Lower lobe of right lung (tissue), 2 donors: Measurements from ENCODE around the gene MYBPH. TPM values are rescaled to one million over a fixed set of nuclear protein-coding genes. Genes with fewer than 3 reads are reported as not detected.

Experiments used
- ATAC-seq, 2 donors: fragments of 200-7000 bp; cut with Tn5 transposase; one replicate each; pipeline ENCODE4 v1.9.1; 2020 to 2022; ENCODE audit warnings: mild to moderate bottlenecking in 2 of 2, moderate library complexity in 2 of 2
- DNase-seq: peaks from one replicate; pipeline ENCODE4 v3.0.0-alpha.2; 2020
- H3K27ac ChIP-seq: fragments of 200-600 bp; one replicate; pipeline ENCODE4 v1.8.0; 2022
- H3K27me3 ChIP-seq: fragments of 200-600 bp; one replicate; pipeline ENCODE4 v1.8.0; 2022; ENCODE audit warnings: low read depth
- H3K36me3 ChIP-seq: fragments of 200-600 bp; one replicate; pipeline ENCODE4 v1.8.0; 2022; ENCODE audit warnings: mild to moderate bottlenecking
- H3K4me1 ChIP-seq: fragments of 200-600 bp; one replicate; pipeline ENCODE4 v1.8.0; 2022
- H3K4me3 ChIP-seq: fragments of 200-600 bp; one replicate; pipeline ENCODE4 v1.8.0; 2022; ENCODE audit warnings: mild to moderate bottlenecking
- H3K9me3 ChIP-seq: fragments of 200-600 bp; one replicate; pipeline ENCODE4 v1.8.0; 2022
- CTCF ChIP-seq: fragments of 200-600 bp; IDR thresholded peaks from one replicate; pipeline ENCODE4 v1.8.0; 2022; ENCODE audit warnings: antibody characterized with exemption, mild to moderate bottlenecking
- intact Hi-C: fragments of 100-400 bp; cut with DNase I; formaldehyde crosslinking; loops from one replicate; pipeline ENCODE4 v1.11.0; 2022
- total RNA-seq: library from RNA; stranded (reverse); fragmentation: NEBNext Ultra II Directional; extraction: Animal tissue kit (Norgen Biotek cat#: 25700); gene quantifications from one replicate; pipeline ENCODE4 v1.2.1, GENCODE V29; 2021
- donor health status: DM: no; HTN: yes; CAD: no; lungs with severe emphysema.

Gene MYBPH
- total RNA-seq, 1 donor from 2014 or later: not detected

DNA sequence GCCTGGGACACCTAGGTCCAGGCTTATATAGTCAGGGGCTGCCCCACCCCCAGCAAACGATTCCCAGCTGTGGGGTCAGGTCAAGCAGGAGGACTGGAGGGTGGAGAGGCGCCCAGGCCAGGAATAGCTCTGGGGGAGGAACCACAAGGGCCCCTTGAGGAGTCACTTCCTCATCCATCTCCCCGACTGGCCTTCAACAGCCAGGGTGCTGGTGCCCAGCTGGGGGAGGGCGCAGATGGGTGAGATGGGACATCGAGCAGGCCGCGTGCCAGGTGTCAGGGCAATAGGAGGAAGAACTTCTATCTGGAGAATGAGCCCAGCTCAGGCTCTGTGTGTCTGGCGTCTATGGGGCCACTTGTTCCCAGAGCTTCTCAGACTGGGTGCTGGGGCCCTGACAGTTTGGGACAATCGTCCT, 208 bp upstream of the MYBPH start:
- no peak overlapping the region for H3K4me3 ChIP-seq
- H3K4me1 ChIP-seq: peaks cover 21% of the 10 kb centered on the region
- no peak overlapping the region for H3K27ac ChIP-seq
- ATAC-seq (peak; percentile 30 to 56), DNase-seq (no peak)
- no peak for TF ChIP-seq CTCF
- H3K9me3 ChIP-seq: no peaks in the 10 kb centered on the region
- H3K36me3 ChIP-seq: no peaks in the 10 kb centered on the region
- intact Hi-C loops: no loop called here
- no peaks in the 10 kb centered on the region for H3K27me3 ChIP-seq

GRCh38 chr1:203174324-203174985, 1.2 kb downstream of the MYBPH start:
- Histone ChIP-seq H3K4me1 (peaks cover 21% of the 10 kb centered on the region), H3K9me3 (no peaks in the 10 kb centered on the region), H3K27me3 (no peaks in the 10 kb centered on the region), H3K27ac (no peak overlapping the region), H3K36me3 (no peaks in the 10 kb centered on the region), H3K4me3 (no peak overlapping the region)
- TF ChIP-seq CTCF: no peak
- DNase-seq: no peak
- intact Hi-C loops: no loop called here
- no peak for ATAC-seq

GRCh38 chr1:203173566-203173965, 2.1 kb downstream of the MYBPH start:
- H3K36me3 ChIP-seq: no peaks in the 10 kb centered on the region
- peaks cover 21% of the 10 kb centered on the region for H3K4me1 ChIP-seq
- TF ChIP-seq CTCF: no peak
- ATAC-seq (no peak), DNase-seq (no peak)
- no peaks in the 10 kb centered on the region for H3K27me3 ChIP-seq
- no peak overlapping the region for H3K27ac ChIP-seq
- no peaks in the 10 kb centered on the region for H3K9me3 ChIP-seq
- intact Hi-C loops: no loop called here
- H3K4me3 ChIP-seq: no peak overlapping the region

DNA sequence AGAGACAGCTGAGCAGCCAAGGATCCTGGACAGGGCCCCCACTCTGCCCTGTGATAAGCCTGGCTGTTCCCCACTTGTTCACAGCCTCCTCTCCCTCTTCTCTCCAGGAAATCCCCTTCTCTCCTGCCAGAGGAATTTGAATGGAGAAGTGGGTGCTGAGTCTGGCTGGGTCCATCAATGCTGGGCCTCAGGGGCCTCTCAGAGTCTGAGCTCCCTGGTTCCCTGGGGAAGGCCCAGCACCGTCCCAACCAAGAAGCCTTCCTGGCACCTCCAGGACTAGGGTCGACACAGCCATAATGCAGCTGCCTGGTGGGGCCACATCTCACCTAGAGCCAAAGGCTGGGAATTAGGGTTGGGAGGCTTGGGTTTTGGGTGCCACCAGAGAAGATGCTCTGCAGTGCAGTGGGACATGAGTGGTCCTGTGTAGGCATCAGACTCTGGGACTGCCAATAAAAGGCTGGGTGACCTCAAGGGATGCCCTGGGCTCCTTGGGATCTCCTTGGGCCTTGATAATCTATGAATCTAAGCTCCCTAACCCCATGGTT, 2.5 kb downstream of the MYBPH start:
- H3K36me3 ChIP-seq: no peaks in the 10 kb centered on the region
- H3K27ac ChIP-seq: no peak overlapping the region
- ATAC-seq (no peak), DNase-seq (no peak)
- intact Hi-C loops: no loop called here
- TF ChIP-seq CTCF: no peak
- H3K9me3 ChIP-seq: no peaks in the 10 kb centered on the region
- no peaks in the 10 kb centered on the region for H3K27me3 ChIP-seq
- no peak overlapping the region for H3K4me3 ChIP-seq
- H3K4me1 ChIP-seq: peaks cover 21% of the 10 kb centered on the region

DNA sequence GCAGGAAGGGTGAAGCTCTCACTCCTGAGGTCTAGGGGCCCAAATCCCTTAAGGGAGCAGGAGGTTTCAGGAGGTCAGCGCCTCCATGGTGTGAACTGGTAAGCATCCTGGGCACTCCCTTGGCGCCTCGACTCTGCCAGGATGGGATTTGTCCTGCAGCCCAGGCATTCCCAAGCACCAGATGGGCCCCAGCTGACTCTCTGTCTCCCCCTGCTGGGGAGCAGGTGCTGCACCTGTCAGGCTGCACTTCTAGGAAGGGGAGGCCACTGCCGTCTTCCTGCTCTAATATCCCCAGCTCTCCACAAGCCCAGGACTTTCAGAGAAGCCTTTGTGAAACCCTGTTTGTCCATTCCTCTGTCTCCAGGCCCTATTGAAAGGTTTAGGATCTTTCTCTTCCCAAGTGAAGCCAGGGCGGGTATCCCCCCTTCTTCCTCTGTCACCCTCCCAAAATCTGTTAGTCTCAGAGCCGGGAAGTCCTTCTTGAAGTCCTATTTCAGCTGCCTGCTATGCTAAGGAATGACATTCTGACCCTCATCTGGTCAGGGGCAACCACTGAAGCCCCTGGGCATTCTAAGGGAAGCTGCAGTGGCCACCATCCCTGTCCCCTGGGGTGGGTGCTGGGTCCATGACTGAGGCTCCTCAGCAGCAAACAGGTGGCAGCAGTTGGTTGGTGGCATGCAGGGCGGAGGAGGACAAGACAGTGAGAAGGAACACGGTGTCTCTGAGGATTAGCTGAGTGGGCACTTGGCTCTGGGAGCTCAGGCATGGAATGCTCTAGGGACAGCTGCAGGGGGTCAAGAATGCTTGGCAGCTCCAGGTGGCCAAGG, 3.2 kb downstream of the MYBPH start:
- Histone ChIP-seq H3K4me3 (no peak overlapping the region), H3K9me3 (no peaks in the 10 kb centered on the region), H3K27ac (no peak overlapping the region), H3K27me3 (no peaks in the 10 kb centered on the region), H3K36me3 (no peaks in the 10 kb centered on the region), H3K4me1 (peaks cover 18% of the 10 kb centered on the region)
- DNase-seq: peak; percentile 72
- ATAC-seq: peak; percentile 73 to 79
- peak; percentile 85 for TF ChIP-seq CTCF
- intact Hi-C loops: no loop called here
